T-helper 22 cell (primary cell): Measurements from ENCODE around the gene ITLN1.
"Not testable (repeated sequence)": the region's sequence is repeated elsewhere in the genome, so short reads cannot be mapped to it uniquely, and the experiment has no call there.

Experiments
- DNase-seq: peaks from one replicate; pipeline ENCODE4 v3.0.0-alpha.2; 2020; ENCODE audit warnings: low read depth

The ITLN1 gene

GRCh38 chr1:160885042-160885441 lies at the start of gene ITLN1:
TSS of gene ITLN1 (minus strand) at chr1:160885180. CDS start at chr1:160884877, 303 bp downstream.
- DNase-seq = no peak

GRCh38 chr1:160933305-160933704 lies 48.3 kb upstream of the ITLN1 start:
- DNase-seq = not testable (repeated sequence)

DNA sequence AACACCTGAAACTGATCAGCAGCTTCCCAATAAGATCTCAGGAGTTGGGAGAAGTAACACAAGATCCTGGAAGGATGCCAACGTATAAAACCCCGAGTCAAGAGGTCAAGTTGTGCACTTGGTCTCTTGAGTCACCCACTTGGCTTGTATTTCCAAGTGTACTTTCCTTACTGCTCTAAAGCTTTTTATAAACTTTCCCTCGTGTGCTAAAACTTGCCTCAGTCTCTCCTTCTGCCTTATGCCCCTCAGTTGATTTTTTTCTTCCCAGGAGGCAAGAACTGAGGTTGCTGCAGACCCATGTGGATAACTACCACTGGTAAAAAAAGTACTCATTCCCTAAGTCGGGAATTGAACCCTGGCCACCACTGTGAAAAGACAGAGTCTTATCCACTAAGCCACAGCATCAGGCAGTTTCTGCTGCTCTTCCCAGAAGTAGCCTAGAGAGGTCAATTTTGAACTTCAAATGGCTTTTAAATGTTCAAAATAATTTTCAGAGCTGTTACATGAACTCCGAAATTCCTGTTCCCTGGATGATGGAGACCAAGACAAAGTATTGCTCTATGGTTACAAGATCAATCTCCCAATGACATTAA lies 40.8 kb upstream of the ITLN1 start:
- DNase-seq = no peak

DNA sequence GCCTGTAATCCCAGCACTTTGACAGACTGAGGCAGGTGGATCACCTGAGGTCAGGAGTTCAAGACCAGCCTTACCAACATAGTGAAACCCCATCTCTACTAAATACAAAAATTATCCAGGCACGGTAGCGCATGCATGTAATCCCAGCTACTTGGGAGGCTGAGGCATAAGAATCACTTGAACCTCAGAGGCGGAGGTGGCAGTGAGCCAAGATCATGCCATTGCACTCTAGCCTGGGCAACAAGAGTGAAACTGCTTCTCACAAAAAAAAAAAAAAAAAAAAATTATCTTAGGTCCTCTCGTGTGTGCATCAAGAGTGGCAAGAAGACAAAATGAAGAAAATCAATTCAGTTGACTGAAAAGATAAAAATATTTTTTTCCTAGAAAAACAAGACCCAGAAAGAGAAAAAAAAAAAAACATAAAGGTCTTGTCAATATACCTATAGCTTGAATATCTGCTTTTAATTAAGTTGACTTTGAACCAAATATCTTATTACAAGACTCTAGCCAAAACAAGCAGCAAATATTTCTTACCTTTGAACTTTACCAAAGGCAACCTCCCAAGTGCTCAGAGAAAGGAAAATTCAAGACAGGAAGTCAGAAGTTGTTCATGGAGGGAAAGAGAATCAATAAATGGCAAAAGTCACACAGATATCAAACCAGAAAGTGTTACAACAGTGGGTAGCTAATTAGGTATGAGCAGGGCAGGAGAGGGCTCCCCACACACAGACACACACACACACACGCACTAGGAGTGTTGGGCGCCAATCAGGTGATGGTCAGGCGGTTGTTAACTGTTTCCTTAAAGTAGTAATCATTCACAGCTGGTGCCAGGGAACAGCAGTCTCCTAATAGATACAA lies 40.0 kb upstream of the ITLN1 start:
- no peak for DNase-seq

DNA sequence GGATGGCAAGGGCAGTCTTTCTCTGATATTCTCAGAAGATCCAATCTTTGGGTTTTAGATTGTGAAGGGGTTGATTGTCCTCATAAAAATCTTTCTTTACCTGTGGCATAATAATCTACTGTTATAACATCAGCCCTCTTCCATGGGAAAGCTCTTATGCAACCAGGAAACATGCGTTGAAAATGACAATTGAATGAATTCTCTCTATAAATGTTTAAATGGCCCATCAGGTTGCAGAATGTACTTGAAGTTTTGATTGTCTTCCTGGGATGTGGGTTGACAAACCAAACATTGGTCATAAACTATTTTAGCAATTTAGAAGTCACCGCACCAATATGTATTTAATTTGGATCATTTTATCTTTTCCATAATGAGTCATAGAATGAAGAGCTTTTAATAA lies 31.7 kb upstream of the ITLN1 start:
- no peak for DNase-seq

GRCh38 chr1:160913229-160913628 lies 28.2 kb upstream of the ITLN1 start:
- not testable (repeated sequence) for DNase-seq

DNA sequence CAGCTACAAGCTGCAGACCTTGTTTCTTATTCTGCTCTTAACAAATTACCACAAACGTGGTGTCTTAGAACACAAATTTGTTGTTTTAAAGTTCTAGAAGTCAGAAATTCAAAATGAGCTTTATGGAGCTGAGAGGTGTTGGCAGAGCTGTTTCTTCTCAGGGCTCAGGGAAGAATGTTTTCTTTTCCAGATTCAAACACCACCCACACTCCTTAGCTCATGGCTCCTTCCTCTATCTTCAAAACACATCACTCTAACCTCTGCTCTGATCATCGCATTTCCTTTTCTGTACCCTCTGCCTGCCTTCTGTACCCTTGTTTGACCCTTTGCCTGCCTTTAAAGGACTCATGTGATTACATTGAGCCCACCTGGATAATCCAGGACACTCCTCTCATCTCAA lies 26.9 kb upstream of the ITLN1 start:
- DNase-seq = no peak

- DNase-seq = no peak
These were observed 26.5 kb upstream of the ITLN1 start for GRCh38 chr1:160911441-160911840.

- DNase-seq = no peak
These were observed 25.3 kb upstream of the ITLN1 start for GRCh38 chr1:160910170-160910750.

DNA sequence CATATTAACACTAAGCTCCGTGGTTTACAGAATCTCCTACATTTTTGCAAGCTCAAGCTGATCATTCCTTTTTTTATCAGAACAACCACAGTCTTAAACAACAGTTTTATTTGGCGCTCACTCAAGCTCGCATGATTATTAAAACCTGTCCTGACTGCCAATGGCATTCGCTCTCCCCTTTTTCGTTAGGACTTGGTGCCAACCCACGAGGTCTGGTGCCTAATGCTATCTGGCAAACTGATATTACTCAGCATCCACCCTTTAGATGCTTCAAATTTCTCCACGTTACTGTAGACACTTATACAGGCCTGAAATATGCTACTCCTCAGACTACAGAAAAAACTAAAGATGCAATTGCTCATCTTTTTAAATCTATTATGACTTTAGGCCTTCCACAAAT lies 23.0 kb upstream of the ITLN1 start:
- no peak for DNase-seq

DNA sequence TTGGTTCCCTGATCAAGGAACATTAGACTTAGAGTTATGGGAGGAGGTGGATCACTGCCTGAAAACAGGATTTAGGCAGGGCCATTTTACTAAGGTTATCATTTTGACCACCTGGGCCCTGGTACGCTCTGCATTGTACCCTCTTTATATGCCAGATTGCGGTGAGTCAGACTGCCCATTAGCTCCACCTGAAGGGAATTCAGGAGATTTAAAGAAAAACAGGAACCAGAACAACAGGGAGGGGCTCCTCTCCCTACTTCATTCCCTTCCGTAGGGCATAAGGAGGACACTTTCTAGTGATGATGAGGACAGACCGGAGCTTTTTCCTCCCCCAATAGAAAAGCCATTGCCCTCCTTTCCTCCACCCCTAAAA lies 20.6 kb upstream of the ITLN1 start:
- no peak for DNase-seq

DNA sequence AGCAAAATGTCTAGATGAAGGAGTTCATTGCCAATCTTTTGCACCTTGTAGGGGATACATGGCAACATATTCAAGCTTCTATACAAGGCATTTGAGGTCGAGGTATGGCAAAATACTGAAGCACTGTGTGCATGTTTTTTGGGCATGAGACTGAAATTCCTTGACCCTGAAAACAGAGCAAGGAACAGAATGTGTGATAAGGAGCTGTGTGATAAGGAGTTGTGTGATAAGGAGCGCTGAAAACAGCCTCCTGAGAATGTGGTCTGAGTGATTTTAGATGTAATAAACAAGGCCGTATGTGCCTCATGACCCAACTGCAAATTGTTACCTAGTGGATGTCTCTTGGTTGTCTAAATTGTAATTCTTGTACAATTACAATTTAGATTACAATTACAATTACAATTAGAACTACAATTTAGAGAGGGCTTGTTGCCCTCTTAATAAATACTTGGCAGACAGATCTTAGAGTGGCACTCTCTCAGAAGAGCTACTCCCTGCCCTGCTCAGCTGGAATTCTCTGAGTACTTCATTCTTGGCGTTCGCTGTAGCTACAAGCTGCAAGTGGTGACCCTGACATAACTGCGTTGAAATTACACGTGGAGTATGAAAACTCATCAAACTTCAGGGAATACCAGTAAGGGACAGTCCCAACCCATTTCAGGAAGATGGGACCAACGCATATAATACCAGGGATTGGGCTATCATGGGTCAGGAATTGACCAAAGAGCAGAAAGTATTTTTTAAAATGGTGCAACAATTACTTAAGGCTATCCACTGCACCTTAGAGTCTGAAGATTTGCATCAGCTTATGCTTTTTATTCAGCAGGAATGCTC lies 20.0 kb upstream of the ITLN1 start:
- DNase-seq = no peak

DNA sequence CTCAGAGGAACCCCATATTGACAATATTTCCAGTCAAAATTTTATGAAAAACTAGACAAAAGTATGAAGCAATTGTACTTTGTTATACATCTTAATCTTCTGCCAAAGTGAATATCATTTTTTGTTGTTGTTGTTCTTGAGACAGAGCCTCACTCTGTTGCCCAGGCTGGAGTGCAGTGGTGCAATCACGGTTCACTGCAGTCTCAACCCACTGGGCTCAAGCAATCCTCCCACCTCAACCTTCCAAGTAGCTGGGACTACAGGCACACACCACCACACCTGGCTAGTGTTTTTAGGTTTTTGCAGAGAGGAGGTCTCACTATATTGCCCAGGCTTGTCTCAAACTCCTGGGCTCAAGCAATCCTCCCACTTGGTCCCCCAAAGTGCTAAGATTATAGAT lies 17.3 kb upstream of the ITLN1 start:
- DNase-seq = not testable (repeated sequence)

DNA sequence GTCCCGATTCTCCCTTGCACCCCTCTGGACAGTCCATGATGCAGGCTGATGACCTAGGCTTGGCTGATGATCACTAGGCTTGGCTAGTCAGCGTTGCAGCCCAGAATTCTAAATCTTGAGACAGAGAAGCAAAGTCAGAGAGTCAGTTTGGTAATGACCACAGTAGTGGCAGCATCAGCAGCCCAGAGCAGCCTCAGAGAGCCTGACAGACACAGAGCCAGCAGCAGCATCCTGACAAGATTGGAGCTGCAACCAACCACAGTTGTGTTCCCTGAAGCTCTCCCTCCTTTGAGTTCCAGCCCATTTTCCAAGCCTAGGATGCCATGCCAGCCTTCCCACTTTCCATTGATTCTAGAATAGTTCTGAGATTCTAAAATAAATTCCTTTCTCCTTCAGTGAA lies 16.8 kb upstream of the ITLN1 start:
- no peak for DNase-seq

GRCh38 chr1:160900683-160901082 lies 15.7 kb upstream of the ITLN1 start:
- DNase-seq = not testable (repeated sequence)

- not testable (repeated sequence) for DNase-seq
These were observed 9.6 kb upstream of the ITLN1 start for GRCh38 chr1:160894368-160895135.

DNA sequence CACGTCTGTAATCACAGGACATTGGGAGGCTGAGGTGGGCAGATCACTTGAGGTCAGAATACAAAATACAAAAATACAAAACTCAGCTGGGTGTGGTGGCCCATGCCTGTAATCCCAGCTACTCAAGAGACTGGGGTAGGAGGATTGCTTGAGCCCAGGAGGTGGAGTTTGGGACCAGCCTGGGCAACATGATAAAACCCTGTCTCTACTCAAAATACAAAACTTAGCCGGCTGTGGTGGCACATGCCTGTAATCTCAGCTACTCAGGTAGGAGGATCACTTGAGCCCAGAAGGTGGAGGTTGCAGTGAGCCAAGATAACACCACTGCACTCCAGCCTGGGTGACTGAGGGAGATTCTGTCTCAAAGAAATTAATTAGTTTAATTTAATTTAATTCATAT lies 6.5 kb upstream of the ITLN1 start:
- DNase-seq = no peak

DNA sequence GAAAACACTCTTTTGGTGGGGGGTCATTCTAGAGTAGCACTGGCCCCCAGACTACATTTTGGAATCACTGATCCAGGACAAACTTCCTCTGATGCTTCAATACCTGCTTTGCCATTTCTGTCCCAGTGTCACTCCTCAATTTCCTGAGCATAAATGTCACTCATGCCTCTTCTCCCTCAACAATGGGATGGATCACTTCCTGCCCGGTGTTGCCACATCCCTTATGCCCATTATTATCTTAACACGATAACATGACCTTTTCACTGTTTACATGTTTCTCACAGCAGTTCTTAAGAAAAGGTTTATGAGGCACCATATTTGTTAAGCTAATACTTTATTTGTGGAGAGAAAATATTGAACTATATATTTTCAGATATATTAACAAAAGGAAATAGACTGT lies 3.9 kb upstream of the ITLN1 start:
- no peak for DNase-seq

- DNase-seq = no peak
These were observed 2.1 kb upstream of the ITLN1 start for GRCh38 chr1:160887071-160887470.

DNA sequence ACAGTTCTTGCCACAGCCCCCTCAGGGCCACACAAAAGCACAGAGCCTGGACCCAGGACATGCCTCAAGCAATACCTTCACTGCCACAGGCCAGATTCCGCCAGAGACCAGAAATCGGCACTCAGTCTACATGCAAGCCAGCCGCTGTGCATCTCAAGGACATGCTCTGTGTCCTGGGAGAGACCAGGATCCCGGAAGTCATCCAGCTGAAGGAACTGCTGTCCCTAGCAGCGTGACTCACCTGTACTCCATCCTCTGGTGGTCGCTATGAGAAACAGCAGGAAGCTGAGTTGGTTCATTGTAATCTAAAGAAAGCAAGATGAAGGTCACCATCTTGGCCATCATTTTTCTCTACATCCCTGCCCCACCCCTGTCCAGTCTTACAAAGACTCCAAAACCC lies 401 bp downstream of the ITLN1 start:
- no peak for DNase-seq
